Body of pancreas (tissue), 4 donors: ENCODE measurements around the gene RP2.

Experiments used
- POLR2A ChIP-seq, 3 donors: fragments of 450-650 bp; IDR thresholded peaks; one replicate each; pipeline ENCODE4 v1.6.1; 2016; ENCODE audit warnings: antibody characterized with exemption in 3 of 3, mild to moderate bottlenecking in 2 of 3
- TF ChIP-seq, protein P1 (sequence below), 7 experiments: fragments of 450-650 bp in 4 of 7; fragments of 200-600 bp in 3 of 7; sonication (generic) in 3 of 7; IDR thresholded peaks; one replicate each; pipeline ENCODE4 v1.5.1; 2016 to 2019; ENCODE audit warnings: antibody characterized with exemption in 7 of 7

DNA sequence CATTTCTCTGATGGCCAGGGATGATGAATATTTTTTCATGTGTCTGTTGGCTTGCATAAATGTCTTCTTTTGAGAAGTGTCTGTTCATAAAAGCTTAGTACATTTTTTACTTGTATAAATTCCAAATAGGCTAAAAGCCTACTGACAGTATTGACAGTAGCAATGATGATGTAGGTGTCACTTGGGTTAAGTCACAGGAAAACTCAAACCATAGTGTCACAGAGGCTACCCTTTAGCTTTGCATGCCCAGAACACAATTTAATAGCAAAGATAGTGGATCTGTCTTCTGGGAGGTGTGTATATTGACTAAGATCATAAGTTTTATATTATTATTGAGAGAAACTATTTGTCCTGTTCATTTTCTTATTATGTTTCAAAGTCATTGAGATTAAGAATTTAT lies 8.1 kb downstream of the RP2 start:
- TF ChIP-seq, protein P1, sequence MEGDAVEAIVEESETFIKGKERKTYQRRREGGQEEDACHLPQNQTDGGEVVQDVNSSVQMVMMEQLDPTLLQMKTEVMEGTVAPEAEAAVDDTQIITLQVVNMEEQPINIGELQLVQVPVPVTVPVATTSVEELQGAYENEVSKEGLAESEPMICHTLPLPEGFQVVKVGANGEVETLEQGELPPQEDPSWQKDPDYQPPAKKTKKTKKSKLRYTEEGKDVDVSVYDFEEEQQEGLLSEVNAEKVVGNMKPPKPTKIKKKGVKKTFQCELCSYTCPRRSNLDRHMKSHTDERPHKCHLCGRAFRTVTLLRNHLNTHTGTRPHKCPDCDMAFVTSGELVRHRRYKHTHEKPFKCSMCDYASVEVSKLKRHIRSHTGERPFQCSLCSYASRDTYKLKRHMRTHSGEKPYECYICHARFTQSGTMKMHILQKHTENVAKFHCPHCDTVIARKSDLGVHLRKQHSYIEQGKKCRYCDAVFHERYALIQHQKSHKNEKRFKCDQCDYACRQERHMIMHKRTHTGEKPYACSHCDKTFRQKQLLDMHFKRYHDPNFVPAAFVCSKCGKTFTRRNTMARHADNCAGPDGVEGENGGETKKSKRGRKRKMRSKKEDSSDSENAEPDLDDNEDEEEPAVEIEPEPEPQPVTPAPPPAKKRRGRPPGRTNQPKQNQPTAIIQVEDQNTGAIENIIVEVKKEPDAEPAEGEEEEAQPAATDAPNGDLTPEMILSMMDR (IDR thresholded peaks at IDR 0.05): no peak
- no peak for TF ChIP-seq POLR2A (IDR thresholded peaks at IDR 0.05)
